Measurements from ENCODE around the gene CNTNAP2. TPM values are rescaled to one million over a fixed set of nuclear protein-coding genes. Genes with fewer than 3 reads are reported as not detected.

CNTNAP2 gene
- total and polyA plus RNA-seq, 2 of the 8 experiments (the other 6 are each of a cell fraction or from before 2014, with no cell fraction given) = 27.9 to 71.0 TPM

- Histone ChIP-seq H2BK12ac (ENCODE audit: low read depth, low read length) (no peak overlapping the region), H3K36me3 (ENCODE audit: control insufficient read depth in 2 of 4, insufficient read depth in 4 of 4, low read length in 3 of 4) (no peaks in the 10 kb centered on the region), H3K9me3 (ENCODE audit: insufficient read depth in 2 of 2, low read depth in 1 of 2, low read length in 1 of 2) (no peaks in the 10 kb centered on the region), H4K5ac (ENCODE audit: insufficient read length, low read depth, low read length) (no peak overlapping the region), H3K79me1 (ENCODE audit: low read depth, low read length) (no peaks in the 10 kb centered on the region), H2BK15ac (ENCODE audit: low read length) (no peak overlapping the region), H3K9ac (replicated peaks in 1 of 4; ENCODE audit: extremely low read depth in 1 of 4, low read depth in 3 of 4, low read length in 3 of 4) (no peak overlapping the region), H3K79me2 (ENCODE audit: control insufficient read depth in 1 of 2, insufficient read depth in 2 of 2, low read length in 2 of 2) (no peaks in the 10 kb centered on the region), H3K27me3 (replicated peaks in 1 of 4; ENCODE audit: control insufficient read depth in 3 of 4, extremely low read depth in 1 of 4, insufficient read depth in 3 of 4, low read length in 3 of 4) (no peaks in the 10 kb centered on the region), H3K27ac (ENCODE audit: low read depth, low read length) (no peak overlapping the region), H3K18ac (ENCODE audit: extremely low read depth, low read length) (no peak overlapping the region), H2BK20ac (ENCODE audit: low read length) (no peak overlapping the region), H2BK120ac (replicated peaks; ENCODE audit: low read depth, low read length) (no peak overlapping the region), H2AK5ac (ENCODE audit: low read depth, low read length) (no peak overlapping the region), H3K23ac (ENCODE audit: insufficient read length) (no peak overlapping the region), H4K8ac (ENCODE audit: extremely low read depth, insufficient read depth, low read length) (no peak overlapping the region), H3K4me1 (replicated peaks in 1 of 4; ENCODE audit: control insufficient read depth in 3 of 4, insufficient read depth in 4 of 4, low read length in 3 of 4) (no peaks in the 10 kb centered on the region), H4K20me1 (replicated peaks in 1 of 2; ENCODE audit: control insufficient read depth in 1 of 2, insufficient read depth in 2 of 2, low read length in 2 of 2) (no peaks in the 10 kb centered on the region), H3K23me2 (ENCODE audit: low read depth, low read length) (no peaks in the 10 kb centered on the region), H3K4me2 (ENCODE audit: insufficient read depth in 1 of 2, low read depth in 2 of 2, low read length in 2 of 2) (no peak overlapping the region), H3K56ac (replicated peaks; ENCODE audit: insufficient read length, low read depth, low read length) (no peak overlapping the region), H3K4ac (replicated peaks; ENCODE audit: insufficient read length, low read depth, low read length) (no peak overlapping the region), H3K14ac (ENCODE audit: insufficient read length) (no peak overlapping the region), H4K91ac (replicated peaks; ENCODE audit: insufficient read length, low read length) (no peak overlapping the region), H3K4me3 (ENCODE audit: extremely low read depth in 1 of 4, insufficient read depth in 2 of 4, low read depth in 3 of 4, low read length in 4 of 4) (no peak overlapping the region), H2BK5ac (ENCODE audit: low read depth, low read length) (no peak overlapping the region), H2AFZ (ENCODE audit: low read length) (no peak overlapping the region)
- ChIA-PET POLR2A (ENCODE audit: partially characterized antibody) (interaction anchor here (0.6 kb wide), 1 partner anchor 209 kb away, joined by 3 read pairs; no protein-coding TSS in a partner anchor), CTCF (ENCODE audit: partially characterized antibody) (interaction anchor here (1.0 kb wide), 1 partner anchor 479 kb away, joined by 3 read pairs; no protein-coding TSS in a partner anchor)
- 91% methylated on average over 3 of the region's 3 CpGs; no CpG with 5 or more reads in 1 of the 2 experiments for WGBS, 2 experiments (ENCODE audit: extremely low coverage in 1 of 2, insufficient coverage in 1 of 2, insufficient read length in 1 of 2, insufficient replicate concordance in 2 of 2, low coverage in 1 of 2, low lambda C conversion rate in 2 of 2, missing lambda C conversion rate in 1 of 2)
- FAIRE-seq (no peak), DNase-seq (ENCODE audit: low read depth in 1 of 2, low spot score in 2 of 2) (no peak)
Measured at GRCh38 chr7:148050492-148051158, 1934.0 kb downstream of the CNTNAP2 start.
